Brain microvascular endothelial cell (primary cell): ENCODE results near the gene ATL3.

Source experiments
- DNase-seq: peaks from one replicate; pipeline ENCODE4 v3.0.0-alpha.2; 2020
- H3K27ac ChIP-seq: fragments of 250-450 bp; sonication (Bioruptor Pico); 2 replicates; pipeline ENCODE4 v1.5.1; 2020; ENCODE audit warnings: mild to moderate bottlenecking, moderate library complexity
- H3K27me3 ChIP-seq: fragments of 250-450 bp; sonication (Bioruptor Pico); replicated peaks from 2 replicates; pipeline ENCODE4 v1.5.1; 2020; ENCODE audit warnings: mild to moderate bottlenecking
- H3K36me3 ChIP-seq: fragments of 250-450 bp; sonication (Bioruptor Pico); replicated peaks from 2 replicates; pipeline ENCODE4 v1.5.1; 2020; ENCODE audit warnings: mild to moderate bottlenecking
- H3K4me3 ChIP-seq: 2 replicates; pipeline ENCODE4 v1.5.1; 2011; ENCODE audit warnings: low read depth, mild to moderate bottlenecking, control low read depth, low read length, moderate library complexity
- CTCF ChIP-seq: IDR thresholded peaks from 2 replicates; pipeline ENCODE4 v1.5.1; 2011; ENCODE audit warnings: low read depth, mild to moderate bottlenecking, moderate library complexity, low read length, control low read depth, inconsistent platforms; ENCODE audit errors: missing control alignments
- in situ Hi-C: cut with HindIII; loops from 2 replicates; pipeline ENCODE4 v1.10.0; 2017; ENCODE audit warnings: low sequenced_read_pairs, low pct_ligation_motif_present

The ATL3 gene

GRCh38 chr11:63711838-63712237, 40.7 kb upstream of the ATL3 start:
- H3K27ac ChIP-seq, result no peak overlapping the region
- in situ Hi-C loops, result no loop called here
- TF ChIP-seq CTCF, result no peak
- DNase-seq, result no peak
- H3K4me3 ChIP-seq, result no peak overlapping the region
- no peaks in the 10 kb centered on the region for H3K36me3 ChIP-seq
- no peaks in the 10 kb centered on the region for H3K27me3 ChIP-seq

DNA sequence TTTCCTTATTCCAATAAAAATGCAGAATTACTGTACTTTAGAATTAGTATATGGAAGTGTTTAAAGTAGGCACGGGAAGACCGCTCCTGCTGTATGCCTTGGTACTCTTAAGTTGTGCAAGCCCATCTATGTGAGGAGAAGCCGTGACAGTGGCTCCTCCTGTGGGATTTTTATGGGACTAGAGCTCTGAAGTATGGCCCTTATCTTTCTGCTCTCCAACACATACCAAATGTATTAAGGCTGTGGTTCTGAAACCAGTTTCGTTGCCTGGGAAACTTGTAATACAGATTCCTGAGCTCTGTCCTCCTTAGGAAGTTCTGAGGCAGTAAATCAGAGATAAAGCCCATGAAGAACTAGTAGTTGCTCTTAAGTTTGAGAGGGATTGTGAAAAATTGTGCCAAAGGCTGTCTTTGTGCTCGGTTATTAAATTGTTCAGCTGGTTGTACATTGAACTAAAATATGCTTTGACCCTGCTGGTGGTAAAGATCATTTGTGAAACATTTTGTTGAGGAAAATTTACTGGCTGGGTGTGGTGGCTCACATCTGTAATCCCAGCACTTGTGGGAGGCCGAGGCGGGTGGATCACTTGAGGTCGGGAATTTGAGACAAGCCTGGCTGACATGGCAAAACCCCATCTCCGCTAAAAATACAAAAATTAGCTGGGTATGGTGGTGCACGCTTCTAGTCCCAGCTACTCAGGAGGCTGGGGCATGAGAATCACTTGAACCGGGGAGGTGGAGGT, 39.5 kb upstream of the ATL3 start:
- Histone ChIP-seq H3K4me3 (no peak overlapping the region), H3K36me3 (no peaks in the 10 kb centered on the region), H3K27me3 (no peaks in the 10 kb centered on the region), H3K27ac (peak overlapping the region; percentile 26)
- peak; percentile 39 for TF ChIP-seq CTCF
- in situ Hi-C loops, result no loop called here
- peak; percentile 89 for DNase-seq

- H3K27me3 ChIP-seq, result no peaks in the 10 kb centered on the region
- in situ Hi-C loops, result no loop called here
- H3K27ac ChIP-seq, result no peak overlapping the region
- no peak overlapping the region for H3K4me3 ChIP-seq
- DNase-seq, result no peak
- no peak for TF ChIP-seq CTCF
- no peaks in the 10 kb centered on the region for H3K36me3 ChIP-seq
These were observed 38.2 kb upstream of the ATL3 start for GRCh38 chr11:63709336-63709884.

- Histone ChIP-seq H3K27ac (no peak overlapping the region), H3K36me3 (no peaks in the 10 kb centered on the region), H3K27me3 (no peaks in the 10 kb centered on the region), H3K4me3 (no peak overlapping the region)
- DNase-seq, result no peak
- in situ Hi-C loops, result no loop called here
- TF ChIP-seq CTCF, result no peak
These were observed 37.6 kb upstream of the ATL3 start for GRCh38 chr11:63708764-63709163.

DNA sequence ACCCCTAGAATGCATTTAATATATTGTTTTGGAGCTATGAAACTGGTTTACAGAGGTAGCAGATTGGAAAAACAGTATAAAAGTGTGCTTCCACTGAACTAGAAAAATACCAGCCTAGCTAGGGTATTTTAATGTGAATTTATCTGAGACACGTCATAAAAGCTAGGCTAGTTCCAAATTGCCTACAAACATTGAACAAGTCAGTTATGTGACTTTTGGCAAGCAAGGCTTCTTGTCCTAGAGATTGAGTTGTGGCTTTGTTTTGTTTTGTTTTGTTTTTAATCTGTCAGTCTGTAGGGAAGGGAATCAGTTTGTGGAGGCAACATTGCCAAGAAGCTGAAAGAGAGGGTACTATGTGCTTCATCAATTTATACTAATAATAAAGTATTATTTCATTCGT, 34.4 kb upstream of the ATL3 start:
- Histone ChIP-seq H3K27me3 (no peaks in the 10 kb centered on the region), H3K4me3 (no peak overlapping the region), H3K27ac (no peak overlapping the region), H3K36me3 (no peaks in the 10 kb centered on the region)
- in situ Hi-C loops, result no loop called here
- DNase-seq, result no peak
- no peak for TF ChIP-seq CTCF

GRCh38 chr11:63699896-63700295, 28.7 kb upstream of the ATL3 start:
- no peak for TF ChIP-seq CTCF
- Histone ChIP-seq H3K27ac (no peak overlapping the region), H3K36me3 (no peaks in the 10 kb centered on the region), H3K4me3 (no peak overlapping the region), H3K27me3 (no peaks in the 10 kb centered on the region)
- in situ Hi-C loops, result no loop called here
- no peak for DNase-seq
